ENCODE results near the gene COL15A1.

Gene COL15A1

DNA sequence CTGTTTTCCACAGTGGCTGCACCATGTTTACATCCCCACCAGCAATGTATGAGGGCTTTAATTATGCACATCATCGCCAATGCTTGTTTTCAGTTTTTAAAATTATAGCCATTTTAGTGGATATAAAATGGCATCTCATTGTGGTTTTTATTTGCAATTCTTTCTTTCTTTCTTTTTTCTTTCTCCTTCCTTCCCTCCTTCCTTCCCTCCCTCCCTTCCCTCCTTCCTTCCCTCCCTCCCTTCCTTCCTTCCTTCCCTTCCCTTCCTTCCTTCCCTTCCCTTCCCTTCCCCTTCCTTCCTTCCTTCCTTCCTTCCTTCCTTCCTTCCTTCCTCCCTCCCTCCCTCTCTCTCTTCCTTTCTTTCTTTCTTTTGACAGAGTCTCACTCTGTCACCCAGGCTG is 6.6 kb downstream of the COL15A1 start:
- no peak for DNase-seq

DNA sequence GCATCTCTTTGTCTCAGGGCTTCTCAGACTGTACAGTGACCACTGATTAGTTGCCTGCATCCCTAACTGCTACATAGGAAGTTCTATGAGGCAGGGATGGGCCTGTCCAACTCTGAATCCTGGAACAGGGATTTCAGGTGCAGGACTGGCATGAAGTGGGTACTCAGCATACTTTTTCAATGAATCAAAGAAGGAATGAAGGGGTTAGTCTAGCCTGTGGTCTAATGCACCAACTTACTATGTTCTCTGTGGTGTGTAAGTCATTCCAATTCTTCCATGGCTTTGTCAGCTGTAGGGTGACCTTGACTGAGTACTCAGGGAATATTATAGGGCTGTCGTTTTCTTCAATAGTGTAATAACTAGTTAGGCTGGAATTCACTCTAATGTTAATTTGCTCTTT is 8.3 kb downstream of the COL15A1 start:
- DNase-seq = no peak

DNA sequence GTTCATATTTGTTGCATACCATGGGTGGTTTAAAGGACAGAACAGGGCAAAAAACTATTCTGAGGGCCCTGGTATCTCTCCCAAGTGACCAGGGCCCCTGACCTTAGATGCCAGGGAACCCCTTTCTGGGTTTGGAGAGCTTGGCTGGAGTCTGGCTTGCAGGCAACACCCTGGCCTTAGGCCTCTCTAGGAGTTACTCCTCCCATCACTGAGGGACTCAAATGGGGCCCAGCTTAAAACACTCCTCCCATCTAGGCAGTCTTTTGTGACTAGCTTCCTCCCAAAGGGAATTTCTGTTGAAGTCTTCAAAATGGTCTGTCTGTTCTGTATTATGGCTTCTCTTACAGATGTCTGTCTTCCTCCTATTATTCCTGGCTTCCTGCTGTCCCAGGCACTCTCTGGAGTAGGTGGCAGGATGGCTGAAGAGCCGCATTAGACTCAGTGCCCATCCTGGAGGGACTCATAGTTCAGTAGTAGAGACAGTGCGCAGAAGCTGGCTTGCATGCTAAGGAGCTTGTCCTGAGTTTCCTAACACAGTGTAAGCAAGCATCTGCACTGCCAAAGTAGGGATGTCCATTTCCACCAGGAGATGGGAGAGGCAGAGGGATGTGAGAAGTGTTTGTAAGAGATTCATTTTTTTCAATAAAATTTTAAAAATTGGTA is 10.0 kb downstream of the COL15A1 start:
- no peak for DNase-seq

DNA sequence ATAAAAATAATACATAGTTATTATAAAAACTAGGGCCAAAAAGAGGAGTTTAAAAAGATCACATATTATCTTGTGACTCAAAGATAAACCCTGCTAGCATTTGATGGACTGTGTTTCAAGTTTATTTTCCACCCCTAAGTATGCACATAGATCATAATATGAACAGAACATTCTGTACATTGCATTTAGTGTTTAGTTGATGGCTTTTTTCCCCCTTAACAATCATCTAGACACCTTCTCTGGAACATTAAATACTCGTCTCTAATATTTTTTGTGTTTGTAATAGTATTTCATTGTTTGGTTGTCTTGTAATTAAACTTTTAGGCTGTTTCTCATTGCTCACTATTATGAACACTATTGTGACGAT is 10.5 kb downstream of the COL15A1 start:
- DNase-seq = no peak

DNA sequence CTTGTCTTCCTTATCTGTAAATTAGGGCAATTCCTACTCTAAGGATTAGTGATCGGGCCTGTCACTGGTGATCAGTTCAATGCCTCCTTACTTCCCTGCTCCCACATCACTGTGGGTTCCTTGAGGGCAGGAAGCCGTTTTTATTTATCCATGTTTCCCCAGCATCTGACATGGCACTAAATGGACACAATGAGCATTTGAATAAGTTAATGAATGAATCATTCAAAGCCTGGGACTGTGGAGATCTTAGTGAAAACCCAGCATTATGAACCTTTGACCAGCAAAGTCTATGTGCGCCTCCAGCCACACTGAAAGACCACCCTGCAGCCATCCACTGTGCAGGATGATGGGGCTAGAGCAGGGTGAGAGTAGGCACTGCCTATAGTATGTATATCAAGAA is 11.6 kb downstream of the COL15A1 start:
- DNase-seq = no peak

DNA sequence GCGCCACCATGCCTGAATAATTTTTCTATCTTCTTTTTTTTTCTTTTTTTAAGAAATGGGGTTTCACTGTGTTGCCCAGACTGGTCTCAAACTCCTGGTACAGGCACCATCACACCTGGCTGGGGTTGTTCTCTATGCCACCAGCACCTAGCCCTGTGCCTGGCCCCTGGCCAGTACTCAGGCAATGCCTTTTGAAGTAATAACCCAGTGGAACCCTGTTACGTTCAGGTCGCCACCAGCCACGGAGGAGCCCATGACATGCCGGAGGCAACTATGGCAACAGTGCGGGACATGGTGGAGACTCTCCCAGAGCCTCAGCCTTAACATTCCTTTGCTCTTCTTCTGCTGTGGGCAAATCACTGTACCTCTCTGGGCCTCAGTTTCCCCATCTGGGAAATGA is 14.1 kb downstream of the COL15A1 start:
- no peak for DNase-seq

DNA sequence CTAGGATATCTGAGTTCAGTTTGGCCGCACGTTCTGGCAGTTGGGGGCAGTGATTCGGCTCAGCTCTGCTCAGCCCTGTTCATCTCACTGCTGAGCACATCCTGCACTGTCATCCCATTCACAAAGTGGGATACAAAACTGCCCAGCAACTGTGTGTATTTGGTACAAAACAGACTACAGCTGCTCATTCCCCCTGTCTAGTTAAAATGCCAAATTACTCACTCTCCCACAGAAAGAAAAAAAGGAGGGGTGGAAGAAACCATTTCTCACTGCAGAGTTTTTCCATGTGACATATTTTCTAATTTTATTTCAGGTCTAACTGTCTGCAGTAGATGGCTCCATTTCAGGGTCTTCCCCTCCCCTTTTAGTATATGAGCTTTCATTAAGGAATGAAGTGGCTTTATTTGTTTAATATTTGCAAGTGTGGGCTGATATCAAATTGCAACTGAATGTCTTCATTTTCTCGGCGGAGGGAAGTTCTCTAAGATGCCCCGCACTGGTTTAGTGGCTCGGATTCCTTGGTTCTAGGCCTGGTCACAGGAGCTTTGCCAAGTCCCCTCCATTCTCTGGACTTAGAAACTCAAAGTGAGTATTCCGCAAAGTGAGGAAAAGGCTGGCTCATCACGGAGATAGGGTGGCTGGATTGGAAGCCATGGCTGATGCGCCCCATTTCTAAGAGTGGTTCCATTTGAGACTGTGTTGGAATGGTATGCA is 14.7 kb downstream of the COL15A1 start:
- DNase-seq = no peak

DNA sequence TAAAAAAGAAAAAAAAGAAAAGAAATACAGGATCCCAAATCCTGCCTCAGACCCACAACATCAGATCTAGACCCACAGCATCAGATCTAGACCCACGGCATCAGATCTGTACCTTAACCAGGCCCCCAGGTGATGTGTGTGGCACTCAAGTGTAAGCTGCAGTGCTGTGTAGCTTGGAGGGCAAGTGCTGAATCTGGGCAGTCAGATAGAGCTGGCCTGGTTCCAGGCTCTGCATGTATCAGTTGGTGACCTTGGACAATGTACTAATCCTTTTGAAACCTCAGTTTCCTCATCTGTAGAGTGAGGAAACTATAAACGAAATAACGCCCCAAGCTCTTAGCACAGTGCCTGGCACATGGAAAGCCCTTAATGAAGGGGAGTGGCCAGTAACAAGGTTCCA is 16.7 kb downstream of the COL15A1 start:
- DNase-seq = no peak

DNA sequence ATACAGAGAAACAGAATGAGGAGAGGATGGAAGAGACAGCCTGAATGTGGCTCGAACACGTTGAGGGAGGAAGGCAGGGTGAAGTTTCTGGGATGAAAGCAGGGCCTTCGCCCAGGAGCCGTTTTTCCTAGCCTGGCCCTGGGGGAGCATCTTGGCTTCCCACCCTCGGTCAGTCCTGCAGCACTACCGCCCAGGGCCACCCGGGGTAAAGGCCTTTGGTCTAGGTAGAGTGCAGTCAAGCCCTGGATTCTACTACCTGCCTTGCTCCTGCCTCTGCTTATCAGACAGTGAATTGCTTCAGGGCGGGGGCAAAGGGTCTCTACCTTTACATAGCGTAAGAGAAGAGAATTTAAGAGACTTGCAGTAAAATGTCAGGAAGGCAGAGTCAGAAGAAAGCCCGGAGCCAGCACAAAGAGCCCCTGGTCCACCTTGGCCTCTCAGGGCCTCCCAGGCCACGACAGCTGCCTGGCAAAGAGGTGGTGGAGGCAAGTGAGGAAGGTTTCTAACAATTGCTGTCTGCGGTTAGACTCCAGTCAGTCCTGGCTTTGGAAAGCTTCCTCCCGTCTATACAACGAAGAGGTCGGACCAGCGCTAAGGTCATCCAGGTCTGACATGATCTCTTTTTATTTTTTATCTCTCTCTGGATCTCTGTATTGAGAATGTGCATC is 17.9 kb downstream of the COL15A1 start:
- no peak for DNase-seq

DNA sequence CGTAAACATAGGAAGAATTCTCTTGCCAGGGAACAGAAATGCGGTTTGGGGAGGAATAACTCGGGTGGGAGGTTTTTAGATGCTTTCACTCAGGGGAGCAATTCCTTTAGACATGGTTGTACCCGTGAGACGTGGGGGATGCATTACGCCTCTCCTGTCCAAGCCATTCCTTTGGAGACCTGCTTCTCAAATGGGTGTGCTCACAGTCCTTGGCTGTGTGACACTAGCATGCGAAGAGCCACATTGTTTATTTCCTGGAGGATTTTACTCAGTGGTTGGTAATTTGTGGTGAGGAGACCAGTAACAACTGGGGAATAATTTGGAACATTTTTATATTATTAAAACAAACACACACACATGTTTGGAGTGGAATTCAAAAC is 18.5 kb downstream of the COL15A1 start:
- no peak for DNase-seq

DNA sequence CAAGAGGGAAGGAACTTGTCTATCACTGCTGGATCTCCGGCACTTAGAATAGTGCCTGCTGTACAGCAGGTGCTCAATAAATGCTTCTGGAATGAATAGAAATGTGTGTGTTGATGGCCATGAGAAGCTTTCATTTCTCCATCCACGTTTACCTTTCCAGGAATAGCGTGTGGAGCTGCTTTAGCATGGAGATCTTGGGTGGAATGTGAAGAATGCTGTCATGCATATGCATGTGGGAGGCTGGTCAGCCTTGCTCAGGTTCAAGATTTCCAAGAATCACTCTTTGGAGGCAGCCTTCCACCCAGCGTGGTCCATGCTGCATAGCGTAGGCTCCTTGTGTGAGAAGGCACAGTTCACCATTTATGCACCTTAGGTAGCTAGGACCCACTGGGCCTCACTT is 19.2 kb downstream of the COL15A1 start:
- no peak for DNase-seq

DNA sequence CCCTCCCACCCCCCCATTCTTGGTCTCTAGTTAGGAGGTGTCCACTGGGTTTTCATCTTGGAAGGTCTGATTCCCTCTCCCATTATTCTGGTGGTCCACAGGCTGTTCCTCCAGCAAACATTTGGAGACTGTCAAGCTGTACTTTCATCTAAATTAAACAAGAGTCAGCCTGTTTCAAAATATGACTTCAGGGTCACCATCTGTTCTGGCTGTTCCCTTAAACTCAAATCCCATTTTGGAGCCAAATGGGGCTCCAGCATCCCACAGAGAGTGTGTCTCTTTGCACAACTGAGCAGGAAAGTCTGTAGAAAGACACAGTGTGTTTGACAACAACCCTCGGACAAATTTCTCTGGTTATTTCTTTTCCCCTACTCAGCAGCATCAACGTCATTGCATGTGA is 20.5 kb downstream of the COL15A1 start:
- DNase-seq = no peak

DNA sequence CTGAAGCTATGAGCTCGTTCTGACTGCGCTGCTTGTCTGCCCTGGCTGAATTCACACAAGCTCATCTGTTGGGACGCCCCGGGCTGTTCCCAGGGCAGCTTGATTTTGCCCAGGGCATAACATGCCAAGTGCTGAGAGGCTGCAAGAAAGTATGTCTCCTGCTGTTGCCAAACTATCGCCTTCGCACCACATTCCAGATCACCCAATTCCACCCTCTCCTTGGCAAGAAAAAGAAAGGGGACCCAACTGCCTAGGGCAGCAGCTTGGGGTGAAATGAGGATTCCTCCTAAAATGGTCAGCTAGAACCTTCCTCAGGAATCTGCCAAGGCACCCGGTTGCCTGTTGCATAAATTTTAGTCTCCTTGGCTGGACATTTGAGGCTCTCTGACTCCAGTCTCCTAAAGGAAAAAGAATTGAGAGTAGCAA is 21.2 kb downstream of the COL15A1 start:
- no peak for DNase-seq

DNA sequence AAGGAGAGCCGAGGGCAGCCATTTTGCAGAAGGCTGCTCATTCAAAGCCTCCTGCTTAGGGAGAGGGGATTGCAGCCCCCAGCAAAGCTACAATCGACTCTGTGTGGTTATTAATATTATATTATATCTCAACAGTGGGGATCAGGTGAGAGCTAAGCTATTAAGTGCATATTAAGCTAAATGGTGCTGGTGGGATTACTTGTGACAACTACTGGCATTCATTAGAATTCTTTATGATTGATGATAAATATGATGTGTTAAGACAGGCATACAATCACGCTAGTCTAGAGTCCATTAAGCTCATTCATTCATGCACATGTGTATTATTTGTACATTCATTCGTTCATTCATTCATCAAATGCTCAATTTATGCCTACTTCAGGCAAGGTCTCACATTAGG is 23.0 kb downstream of the COL15A1 start:
- no peak for DNase-seq

DNA sequence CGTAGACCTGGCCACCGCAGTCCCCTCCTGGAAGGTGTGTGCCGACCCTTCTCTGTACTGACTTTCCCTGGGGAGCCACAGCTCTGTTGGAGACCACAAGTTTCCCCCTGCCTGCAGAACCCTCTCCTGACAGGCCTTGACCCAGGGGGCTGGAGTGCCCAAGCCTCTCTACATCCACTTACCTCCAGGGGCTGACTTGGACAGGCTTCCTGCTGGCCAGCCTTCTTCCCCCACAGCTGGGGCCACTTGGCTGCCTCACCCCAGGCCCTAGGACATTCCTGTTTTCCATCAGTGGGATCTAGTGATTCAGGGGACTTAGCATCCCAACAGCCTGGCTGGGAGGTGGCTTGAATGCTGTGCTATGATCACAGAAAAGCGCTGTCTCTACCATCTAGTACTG is 23.6 kb downstream of the COL15A1 start:
- no peak for DNase-seq

DNA sequence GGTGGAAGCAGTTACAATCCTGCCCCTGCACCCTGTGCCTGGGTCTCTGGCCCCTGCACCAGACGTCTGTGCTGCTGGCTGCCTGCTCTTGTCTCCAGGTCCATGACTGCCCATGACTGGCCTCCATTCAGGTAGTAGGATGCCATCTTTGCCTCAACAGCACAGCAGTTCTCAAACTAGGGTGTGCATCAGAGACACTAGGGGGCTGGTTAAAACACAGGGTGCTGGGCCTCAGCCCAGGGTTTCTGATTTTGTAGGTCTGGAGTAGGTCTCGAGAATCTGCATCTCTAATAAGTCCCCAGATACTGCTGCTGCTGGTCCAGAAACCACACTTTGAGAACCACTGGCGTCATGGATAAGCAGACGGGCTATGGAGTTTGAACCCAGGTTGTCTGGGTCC is 24.0 kb downstream of the COL15A1 start:
- no peak for DNase-seq

DNA sequence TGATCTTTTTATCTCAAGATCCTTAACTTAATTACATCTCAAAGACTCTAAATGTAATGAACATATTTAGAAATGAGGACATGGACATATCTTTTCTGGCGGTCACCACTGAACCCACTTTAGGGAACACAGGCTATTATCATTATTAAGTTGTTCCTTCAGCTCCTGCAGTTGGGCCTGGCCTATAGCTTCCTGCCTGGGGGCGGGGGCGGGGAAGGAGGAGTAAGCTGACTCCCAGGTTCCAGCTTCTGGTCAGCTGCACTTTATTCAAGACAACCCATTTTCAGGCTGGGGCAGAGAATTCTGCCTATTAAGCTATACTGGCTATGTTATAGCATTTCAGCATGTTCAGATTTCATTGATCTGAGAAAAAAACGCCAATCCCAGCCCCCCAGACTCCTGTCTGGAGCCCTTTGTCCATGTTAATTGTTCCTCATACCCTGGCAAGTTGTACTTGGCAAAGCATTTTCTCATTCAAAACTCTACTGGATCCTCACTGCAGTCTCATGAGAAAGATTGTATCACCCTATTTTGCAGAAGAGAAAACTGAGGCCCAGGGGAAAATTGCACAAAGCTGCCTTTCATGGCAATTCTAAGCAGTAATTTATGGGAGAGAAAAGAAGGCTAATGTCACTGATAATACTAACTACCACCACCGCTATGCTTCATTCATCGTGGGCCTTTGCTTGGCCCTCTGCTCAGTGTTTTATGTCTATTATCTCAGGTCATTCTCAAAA is 25.1 kb downstream of the COL15A1 start:
- no peak for DNase-seq

DNA sequence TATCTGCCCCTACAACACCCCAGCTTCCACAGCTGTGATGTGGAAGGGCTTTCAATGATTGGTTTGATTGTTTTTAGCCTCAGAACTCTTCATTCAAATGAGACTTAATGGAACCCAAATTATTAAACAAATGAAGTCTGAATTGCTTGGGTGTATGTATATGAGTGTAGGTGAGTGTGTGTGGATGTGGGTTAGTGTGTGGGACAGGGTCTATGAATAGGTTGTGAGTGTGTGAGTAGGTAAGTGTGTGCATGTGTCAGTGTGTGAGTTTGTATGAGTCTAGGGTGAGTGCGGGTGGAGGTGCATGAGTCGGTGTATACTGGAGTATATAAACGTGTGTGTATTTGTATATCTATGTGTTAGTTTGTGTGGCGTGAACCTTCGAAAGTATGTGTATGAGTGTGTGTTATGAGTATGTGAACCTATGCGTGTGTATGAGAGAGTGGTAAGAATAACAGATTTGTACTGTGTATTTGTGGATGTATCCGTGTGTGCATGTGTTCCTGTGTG is 26.9 kb downstream of the COL15A1 start:
- no peak for DNase-seq

DNA sequence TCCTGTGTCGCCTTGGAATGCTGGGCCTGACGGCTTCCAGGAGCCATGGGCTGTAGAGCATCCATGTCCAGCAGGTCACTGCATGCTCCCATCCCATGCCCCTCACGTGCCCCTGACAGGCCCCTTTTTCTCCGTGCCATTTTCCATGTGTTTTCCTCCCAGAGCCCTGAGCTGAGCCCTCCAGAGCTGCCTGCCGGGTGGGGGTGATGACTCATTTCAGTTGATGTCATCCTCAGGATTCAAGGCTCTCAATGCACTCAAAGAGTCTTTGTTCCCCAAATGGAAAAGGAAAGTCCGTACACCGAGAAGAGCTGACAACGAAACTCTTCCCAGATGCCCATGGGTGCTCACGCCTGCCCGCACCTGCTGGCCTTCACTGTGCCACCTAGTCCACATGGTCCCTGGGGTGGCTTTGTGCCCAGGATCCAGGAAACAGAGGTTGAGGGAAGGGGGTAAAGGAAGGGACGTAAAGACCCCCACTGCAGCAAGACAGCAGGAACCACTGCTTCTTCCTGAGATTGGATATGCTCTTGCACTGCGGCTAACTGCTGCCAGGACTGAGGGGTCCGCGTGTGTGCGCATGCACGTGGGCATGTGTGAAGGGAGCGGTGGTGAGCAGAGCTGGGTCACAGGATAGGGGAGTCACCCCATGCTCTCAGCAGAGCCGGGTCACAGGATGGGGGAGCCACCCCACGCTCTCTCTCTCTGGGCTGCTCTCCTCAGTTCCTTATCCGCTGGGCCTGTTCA is 27.6 kb downstream of the COL15A1 start:
- DNase-seq = no peak

DNA sequence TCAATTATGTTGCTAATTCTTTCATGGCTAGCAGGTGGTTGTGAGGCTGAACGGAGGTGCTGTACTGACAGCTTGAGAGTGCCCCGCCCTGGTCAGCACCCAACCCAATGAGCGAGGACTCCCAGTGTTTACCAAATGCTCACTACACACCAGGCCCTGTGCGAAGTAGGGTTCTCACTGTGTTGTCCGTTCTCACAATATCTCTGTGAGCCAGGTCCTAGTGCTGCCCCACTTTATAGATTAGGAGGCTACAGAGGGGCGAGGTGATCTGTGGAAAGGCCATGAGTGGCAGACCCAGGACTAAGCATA is 28.2 kb downstream of the COL15A1 start:
- DNase-seq = no peak

DNA sequence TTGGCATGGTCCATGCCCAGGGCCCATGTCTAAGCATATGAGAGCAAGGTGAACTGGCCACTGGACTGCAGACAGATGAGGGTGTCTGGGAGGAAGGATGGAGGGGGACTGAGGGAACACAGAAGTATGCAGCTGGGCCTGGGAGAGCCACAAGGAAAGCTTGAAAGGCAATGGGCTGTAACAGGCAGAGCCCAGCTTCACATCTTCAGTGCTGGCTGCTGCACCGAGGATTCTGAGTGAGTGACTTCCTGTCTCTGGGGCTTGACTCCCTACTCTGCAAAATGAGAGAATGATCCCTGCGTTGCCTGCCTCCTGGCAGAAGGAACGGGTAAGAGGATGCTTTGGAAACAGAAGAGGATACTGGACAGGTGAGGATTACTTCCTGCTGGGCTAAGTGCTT is 29.0 kb downstream of the COL15A1 start:
- no peak for DNase-seq

DNA sequence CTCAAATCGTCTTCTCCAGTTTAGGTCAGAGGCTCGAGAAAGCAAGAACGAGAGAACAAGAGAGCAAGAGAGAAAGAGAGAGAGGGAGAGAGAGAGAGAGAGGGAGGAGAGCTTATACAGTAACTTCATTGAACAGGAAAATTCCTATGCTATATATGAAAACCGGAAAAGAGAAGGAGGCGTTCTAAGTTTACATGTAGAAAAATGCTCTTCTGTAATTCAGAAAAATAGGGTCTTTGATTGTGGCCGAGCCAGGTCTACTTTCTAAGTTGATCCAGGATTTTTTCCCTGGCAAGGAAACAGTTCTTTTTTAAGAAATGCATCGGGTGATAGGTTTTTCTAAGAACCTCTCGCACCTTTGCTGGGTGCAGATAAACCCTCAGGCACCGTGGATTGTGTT is 29.5 kb downstream of the COL15A1 start:
- no peak for DNase-seq

DNA sequence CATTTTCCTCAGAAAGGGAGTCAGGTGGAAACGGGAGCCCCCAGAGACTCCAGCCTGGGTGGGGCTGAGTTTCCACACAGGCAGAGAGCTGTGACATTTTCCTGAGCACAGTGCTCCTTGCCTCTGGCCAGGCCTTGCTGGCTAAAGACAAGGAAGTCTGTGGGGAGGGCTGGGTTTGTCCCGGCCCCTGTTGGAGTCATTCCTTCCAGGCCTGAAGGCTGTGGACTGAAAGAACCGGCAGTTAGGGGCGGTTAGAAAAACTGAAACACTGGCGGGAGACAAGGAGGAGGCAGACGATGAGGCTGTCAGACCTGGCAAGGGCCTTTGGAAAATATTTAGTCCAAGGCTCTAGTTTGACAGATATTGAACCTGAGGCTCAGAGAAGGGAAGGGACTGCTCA is 29.9 kb downstream of the COL15A1 start:
- DNase-seq = no peak
